ENCODE data around the gene DPYD. TPM values are rescaled to one million over a fixed set of nuclear protein-coding genes. Genes with fewer than 3 reads are reported as not detected.

The DPYD gene
- total and polyA plus RNA-seq, 10 of the 15 experiments (the other 5 are each of a cell fraction or from before 2014, with no cell fraction given), result 5.7 to 23.8 (median 10.2) TPM

- Histone ChIP-seq H3K27me3 (replicated peaks in 1 of 2; ENCODE audit: control insufficient read depth in 2 of 2, insufficient read depth in 2 of 2, low read length in 1 of 2) (no peaks in the 10 kb centered on the region), H4K20me1 (ENCODE audit: control insufficient read depth, insufficient read depth) (no peaks in the 10 kb centered on the region), H3K27ac (ENCODE audit: control insufficient read depth, insufficient read depth) (no peak overlapping the region), H3K4me1 (ENCODE audit: control insufficient read depth, insufficient read depth, low read length) (no peaks in the 10 kb centered on the region), H3K36me3 (ENCODE audit: control insufficient read depth in 2 of 2, insufficient read depth in 2 of 2, low read length in 1 of 2) (no peaks in the 10 kb centered on the region), H3K9ac (ENCODE audit: control insufficient read depth, insufficient read depth, low read length) (no peak overlapping the region), H3K4me3 (no peak overlapping the region), H3K79me2 (ENCODE audit: control insufficient read depth, insufficient read depth, low read length) (no peaks in the 10 kb centered on the region), H2AFZ (ENCODE audit: control insufficient read depth, low read depth, low read length) (no peak overlapping the region), H3K9me3 (replicated peaks; ENCODE audit: control insufficient read depth, insufficient read depth, low read length) (no peaks in the 10 kb centered on the region; the same call in 2 of the 3 replicates), H3K4me2 (ENCODE audit: control insufficient read depth, insufficient read depth) (no peak overlapping the region)
- ATAC-seq (no peak), FAIRE-seq (no peak), DNase-seq (ENCODE audit: low read depth, low spot score) (no peak)
- POLR2A ChIA-PET, result no interaction called here
- no TSS peak for BruUV-seq (replicated peaks)
- SMC1A ChIA-PET (ENCODE audit: uncharacterized antibody, unreplicated experiment), result no interaction called here
- WGBS (ENCODE audit: insufficient coverage, insufficient replicate concordance, low lambda C conversion rate, missing lambda C conversion rate), result 80% methylated on average over 2 of the region's 2 CpGs
- no peak for TF ChIP-seq RAD51 (IDR thresholded peaks at IDR 0.05)
- no peak for TF ChIP-seq SP1 (IDR thresholded peaks at IDR 0.05; ENCODE audit: low read depth, low read length)
- TF ChIP-seq, protein P1, sequence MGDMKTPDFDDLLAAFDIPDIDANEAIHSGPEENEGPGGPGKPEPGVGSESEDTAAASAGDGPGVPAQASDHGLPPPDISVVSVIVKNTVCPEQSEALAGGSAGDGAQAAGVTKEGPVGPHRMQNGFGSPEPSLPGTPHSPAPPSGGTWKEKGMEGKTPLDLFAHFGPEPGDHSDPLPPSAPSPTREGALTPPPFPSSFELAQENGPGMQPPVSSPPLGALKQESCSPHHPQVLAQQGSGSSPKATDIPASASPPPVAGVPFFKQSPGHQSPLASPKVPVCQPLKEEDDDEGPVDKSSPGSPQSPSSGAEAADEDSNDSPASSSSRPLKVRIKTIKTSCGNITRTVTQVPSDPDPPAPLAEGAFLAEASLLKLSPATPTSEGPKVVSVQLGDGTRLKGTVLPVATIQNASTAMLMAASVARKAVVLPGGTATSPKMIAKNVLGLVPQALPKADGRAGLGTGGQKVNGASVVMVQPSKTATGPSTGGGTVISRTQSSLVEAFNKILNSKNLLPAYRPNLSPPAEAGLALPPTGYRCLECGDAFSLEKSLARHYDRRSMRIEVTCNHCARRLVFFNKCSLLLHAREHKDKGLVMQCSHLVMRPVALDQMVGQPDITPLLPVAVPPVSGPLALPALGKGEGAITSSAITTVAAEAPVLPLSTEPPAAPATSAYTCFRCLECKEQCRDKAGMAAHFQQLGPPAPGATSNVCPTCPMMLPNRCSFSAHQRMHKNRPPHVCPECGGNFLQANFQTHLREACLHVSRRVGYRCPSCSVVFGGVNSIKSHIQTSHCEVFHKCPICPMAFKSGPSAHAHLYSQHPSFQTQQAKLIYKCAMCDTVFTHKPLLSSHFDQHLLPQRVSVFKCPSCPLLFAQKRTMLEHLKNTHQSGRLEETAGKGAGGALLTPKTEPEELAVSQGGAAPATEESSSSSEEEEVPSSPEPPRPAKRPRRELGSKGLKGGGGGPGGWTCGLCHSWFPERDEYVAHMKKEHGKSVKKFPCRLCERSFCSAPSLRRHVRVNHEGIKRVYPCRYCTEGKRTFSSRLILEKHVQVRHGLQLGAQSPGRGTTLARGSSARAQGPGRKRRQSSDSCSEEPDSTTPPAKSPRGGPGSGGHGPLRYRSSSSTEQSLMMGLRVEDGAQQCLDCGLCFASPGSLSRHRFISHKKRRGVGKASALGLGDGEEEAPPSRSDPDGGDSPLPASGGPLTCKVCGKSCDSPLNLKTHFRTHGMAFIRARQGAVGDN (IDR thresholded peaks at IDR 0.05), result no peak
- TF ChIP-seq, protein P2, sequence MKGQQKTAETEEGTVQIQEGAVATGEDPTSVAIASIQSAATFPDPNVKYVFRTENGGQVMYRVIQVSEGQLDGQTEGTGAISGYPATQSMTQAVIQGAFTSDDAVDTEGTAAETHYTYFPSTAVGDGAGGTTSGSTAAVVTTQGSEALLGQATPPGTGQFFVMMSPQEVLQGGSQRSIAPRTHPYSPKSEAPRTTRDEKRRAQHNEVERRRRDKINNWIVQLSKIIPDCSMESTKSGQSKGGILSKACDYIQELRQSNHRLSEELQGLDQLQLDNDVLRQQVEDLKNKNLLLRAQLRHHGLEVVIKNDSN (IDR thresholded peaks at IDR 0.05; ENCODE audit: borderline replicate concordance, extremely low read length, insufficient read depth, low read depth, low read length), result no peak
- no peak for TF ChIP-seq RCOR1 (conservative IDR thresholded peaks at IDR 0.05; ENCODE audit: low read depth, low read length)
- TF ChIP-seq, protein P3, sequence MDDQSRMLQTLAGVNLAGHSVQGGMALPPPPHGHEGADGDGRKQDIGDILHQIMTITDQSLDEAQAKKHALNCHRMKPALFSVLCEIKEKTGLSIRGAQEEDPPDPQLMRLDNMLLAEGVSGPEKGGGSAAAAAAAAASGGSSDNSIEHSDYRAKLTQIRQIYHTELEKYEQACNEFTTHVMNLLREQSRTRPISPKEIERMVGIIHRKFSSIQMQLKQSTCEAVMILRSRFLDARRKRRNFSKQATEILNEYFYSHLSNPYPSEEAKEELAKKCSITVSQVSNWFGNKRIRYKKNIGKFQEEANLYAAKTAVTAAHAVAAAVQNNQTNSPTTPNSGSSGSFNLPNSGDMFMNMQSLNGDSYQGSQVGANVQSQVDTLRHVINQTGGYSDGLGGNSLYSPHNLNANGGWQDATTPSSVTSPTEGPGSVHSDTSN (IDR thresholded peaks at IDR 0.05; ENCODE audit: insufficient replicate concordance, low read depth, low read length), result no peak
- intact Hi-C loops (cut with micrococcal nuclease; ENCODE audit: unreplicated experiment), result no loop called here
- CTCF ChIA-PET, result no interaction called here
- RAD21 ChIA-PET (ENCODE audit: unreplicated experiment), result no interaction called here
- in situ Hi-C loops (cut with MboI), result no loop called here
These were observed 864.4 kb downstream of the DPYD start for GRCh38 chr1:97056386-97056785.

Data from GM12878 (cell line).